ENCODE measurements around the gene RNF113A.
"Not testable (repeated sequence)": the region's sequence is repeated elsewhere in the genome, so short reads cannot be mapped to it uniquely, and the experiment has no call there.

Gene RNF113A

DNA sequence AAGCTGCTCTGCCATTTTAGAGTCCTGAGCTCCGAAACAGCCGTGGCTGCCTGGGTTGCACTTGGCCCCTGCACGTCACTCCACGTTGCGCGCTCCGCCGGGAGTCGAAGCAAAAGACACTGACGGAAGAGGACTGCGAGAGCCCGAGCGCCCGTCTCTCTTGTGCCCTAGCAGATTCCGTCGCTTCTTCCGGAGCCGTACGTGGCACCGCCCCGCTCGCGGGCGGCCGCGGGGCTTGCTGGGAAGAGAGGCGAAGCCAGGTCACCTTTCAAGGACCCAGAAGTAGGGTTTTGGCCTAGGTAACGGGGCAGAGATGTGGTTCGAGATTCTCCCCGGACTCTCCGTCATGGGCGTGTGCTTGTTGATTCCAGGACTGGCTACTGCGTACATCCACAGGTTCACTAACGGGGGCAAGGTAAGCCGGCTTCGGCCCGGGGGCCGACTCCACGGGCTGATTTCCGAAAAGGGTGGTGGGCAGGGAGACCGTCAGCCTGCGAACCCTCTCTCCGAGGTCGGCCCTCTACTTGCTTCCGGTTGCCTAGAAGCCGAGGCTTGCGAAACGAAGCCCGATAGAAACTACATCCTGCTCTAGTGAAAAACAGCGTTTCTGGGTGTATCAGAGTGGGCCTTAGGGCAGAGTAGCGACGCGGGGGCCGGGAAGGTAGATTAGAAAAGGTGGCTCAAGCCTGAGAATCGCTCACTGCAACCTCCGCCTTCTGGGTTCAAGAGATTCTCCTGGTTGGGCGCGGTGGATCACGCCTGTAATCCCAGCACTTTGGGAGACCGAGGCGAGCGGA is at the start of gene RNF113A, which contains the start of gene NDUFA1:
Gene RNF113A, minus strand, starts transcription at position 135 of the 797 bp plus-strand sequence. Its CDS starts 120 bp downstream, at position 15.
Gene NDUFA1, plus strand, starts transcription at position 234 of the 797 bp plus-strand sequence. Its CDS starts 80 bp downstream, at position 314.
- DNase-seq: peak in 55 of 56 donors; percentile 37 to 89 (median 71)

DNA sequence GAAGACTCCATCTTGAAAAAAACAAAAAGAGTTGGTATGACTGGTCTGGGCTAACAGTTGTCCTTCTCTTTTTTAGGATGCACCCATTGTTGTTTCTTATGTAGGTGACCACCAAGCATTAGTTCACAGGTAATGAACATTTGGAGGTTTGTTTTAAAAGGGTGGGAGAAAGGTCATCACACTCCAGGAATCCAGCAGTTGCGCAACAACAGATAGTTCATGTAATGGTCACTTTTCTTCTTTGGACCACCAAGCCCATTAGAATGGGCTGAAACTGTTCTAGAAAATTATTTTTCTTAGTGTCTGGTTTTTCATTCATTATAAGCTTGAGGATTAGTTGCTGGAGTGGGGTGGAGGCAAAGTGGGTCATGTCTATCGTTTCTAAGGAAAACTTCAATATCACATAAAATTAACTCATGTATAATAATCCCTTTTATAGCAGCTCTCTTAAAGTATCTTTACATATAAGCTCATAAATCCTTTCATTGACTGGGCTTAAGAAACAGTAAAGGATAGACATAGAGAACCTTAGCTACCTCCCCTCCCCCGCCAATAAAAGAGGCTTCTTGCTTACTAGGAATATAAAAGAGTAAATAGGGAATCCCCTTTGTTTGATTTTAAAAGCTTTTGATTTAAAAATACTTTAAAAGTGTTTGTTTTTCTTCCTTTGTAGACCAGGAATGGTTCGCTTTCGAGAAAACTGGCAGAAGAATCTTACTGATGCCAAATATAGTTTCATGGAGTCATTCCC is 48.5 kb upstream of the RNF113A start:
- no peak for DNase-seq

DNA sequence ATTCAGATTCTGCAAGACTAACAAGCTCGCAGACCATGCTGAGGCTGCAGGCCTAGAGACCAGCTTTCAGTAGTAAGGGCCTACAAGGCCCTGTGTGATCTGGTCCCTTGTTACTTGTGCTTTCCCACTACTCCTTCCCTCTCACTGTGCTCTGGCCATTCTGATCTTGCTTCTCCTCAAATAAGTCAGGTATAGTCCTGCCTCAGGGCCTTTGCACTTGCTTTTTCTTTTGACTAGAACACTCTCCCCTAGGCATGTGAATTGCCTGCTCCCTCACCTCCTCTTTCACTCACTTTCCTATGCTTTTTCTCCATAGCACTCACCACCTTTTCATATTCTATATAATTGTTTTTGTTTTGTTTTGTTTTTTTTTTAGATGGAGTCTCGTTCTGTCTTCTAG is 46.3 kb upstream of the RNF113A start:
- DNase-seq: no peak

DNA sequence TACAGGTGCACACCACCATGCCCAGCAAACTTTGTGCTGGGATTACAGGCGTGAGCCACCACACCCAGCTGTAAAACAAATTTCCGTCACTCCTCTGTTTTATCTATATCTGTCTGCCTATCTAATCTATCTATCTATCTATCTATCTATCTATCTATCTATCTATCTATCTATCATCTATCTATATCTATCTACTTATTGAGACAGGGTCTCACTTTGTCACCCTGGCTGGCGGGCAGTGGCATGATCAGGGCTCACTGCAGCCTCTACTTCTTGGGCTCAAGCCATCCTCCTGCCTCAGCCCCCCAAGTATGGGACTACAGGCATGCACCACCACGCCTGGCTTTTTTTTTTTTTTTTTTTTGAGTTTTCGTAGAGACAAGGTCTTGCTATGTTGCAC is 44.8 kb upstream of the RNF113A start:
- no peak for DNase-seq

DNA sequence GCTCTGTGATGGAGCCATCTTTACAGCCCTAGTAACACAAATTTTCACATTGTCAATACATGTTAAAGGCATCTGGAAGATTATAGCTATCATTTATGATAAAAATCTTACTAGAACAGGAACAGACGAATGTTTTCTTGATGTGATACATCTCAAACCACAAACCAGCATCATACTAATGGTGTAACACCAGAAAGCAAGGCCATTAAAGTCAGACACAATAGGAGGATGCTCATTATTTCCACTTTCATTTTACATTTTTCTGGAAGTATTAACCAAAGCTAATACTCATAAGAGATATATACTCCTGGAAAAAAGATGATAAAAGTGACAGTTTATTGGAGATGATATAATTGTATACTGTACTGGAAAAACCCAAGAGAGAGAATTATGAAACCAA is 29.4 kb upstream of the RNF113A start:
- DNase-seq: no peak

DNA sequence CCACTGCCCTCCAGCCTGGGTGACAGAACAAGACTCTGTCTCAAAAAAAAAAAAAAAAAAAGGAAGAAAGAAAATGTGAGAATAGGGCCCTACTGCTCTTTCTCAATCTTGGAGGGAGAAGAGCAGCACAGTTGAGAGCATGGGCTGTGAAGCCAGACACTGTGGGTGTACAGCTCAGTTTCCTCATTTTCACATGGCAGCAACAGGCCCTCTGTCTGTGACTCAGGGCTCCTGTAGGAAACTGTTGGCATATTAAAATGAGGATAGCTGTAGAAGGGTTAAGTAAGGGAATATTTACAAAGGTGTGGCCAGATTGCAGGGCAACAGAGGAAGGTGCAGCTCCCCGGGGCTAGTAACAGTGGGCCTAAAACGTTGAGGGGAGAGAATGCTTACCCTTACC is 27.6 kb upstream of the RNF113A start:
- peak in 2 of 56 donors; percentile 0 to 4 for DNase-seq

DNA sequence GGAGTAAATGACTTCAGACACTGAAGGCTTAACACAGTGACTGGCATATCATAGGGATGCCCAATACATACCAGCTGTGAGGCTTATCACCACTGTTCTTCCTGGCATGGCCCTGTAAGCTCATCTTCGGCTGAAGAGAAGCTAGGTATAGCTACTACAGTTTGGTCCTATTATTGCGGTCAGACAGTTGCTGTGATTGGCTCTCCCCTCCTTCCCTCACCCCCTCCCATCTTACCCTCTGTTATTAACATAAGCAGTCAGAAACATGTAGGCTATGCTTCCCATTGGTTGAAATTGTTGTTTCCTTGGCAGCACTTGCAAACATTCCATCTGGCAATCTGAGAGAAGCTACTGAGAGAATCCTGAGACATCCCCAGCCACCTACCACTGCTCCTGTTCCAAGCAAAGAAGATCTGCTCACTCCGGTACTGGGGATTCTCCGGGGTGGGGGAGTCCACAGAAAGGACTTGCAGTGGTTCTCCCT is 24.4 kb upstream of the RNF113A start, which contains the start of gene AKAP14:
Gene AKAP14, plus strand, starts transcription at position 51 of the 484 bp plus-strand sequence. CDS start 7,331 bp downstream, outside the sequence.
- DNase-seq: no peak

DNA sequence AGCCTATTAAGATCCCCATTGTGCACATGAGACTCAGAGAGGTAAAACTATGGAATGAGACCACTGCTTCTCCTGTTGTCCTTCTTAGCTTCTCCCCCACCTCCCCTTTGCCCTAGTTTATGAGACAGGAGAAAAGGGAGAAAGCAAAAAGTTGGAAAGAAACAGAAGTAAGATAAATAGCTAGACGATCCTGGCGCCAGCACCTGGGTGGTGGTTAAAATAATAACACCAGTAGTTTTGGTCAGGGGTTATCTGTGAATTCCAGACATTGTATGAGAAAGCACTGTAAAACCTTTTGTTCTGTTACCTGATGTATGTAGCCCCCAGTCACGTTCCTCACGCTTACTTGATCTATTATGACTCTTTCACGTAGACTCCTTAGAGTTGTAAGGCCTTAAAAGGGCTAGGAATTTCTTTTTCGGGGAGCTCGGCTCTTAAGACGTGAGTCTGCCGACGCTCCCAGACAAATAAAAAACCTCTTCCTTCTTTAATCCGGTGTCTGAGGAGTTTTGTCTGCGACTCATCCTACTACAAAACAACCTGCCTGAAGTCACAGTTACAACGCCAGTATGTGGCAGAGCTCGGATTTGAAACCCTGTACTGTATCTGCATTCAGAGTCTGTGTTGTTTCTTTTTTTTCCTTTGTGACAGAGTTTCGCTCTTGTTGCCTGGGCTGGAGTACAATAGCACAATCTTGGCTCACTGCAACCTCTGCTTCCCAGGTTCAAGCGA is 20.6 kb upstream of the RNF113A start:
- not testable (repeated sequence) for DNase-seq

DNA sequence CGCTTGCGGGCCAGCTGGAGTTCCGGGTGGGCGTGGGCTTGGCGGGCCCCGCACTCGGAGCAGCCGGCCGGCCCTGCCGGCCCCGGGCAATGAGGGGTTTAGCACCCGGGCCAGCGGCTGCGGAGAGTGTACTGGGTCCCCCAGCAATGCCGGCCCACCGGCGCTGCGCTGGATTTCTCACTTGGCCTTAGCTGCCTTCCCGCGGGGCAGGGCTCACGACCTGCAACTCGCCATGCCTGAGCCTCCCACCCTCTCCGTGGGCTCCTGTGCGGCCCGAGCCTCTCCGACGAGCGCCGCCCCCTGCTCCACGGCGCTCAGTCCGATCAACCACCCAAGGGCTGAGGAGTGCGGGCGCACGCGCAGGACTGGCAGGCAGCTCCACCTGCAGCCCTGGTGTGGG is 19.1 kb upstream of the RNF113A start:
- not testable (repeated sequence) for DNase-seq

DNA sequence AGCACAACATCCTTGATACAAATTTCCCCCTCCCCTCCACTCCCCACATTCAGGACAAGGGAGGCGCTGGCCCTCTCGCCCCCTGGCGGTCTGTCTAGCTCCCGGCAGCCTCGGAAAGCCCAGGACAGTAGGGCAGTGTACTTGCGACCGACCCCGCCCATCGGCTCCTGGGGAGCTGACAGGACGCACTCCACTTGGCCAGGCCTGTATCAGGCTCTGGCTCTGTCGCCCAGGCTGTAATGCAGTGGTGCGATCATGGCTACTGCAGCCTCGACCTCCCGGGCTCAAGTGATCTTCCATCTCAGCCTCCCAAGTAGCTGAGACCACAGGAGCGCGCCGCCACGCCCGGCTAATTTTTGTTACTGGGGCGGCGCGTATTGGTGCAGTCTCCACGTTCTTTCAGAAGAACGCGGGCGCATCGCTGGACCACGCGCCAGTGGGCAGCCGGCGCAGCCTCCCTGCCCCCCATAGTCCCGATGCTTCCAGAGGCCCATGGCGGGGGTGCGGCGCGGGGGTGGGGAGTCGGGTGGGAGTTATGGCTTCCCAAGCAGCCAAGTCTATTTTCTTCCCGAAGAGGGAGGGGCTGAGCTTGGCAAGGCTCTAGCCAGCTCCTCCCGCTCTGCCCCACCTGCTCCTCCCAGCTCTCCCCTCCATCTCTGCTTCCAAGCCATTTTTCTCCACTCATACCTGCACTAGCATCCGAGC is 16.3 kb upstream of the RNF113A start:
- peak in 21 of 56 donors; percentile 0 to 51 (median 2) for DNase-seq

DNA sequence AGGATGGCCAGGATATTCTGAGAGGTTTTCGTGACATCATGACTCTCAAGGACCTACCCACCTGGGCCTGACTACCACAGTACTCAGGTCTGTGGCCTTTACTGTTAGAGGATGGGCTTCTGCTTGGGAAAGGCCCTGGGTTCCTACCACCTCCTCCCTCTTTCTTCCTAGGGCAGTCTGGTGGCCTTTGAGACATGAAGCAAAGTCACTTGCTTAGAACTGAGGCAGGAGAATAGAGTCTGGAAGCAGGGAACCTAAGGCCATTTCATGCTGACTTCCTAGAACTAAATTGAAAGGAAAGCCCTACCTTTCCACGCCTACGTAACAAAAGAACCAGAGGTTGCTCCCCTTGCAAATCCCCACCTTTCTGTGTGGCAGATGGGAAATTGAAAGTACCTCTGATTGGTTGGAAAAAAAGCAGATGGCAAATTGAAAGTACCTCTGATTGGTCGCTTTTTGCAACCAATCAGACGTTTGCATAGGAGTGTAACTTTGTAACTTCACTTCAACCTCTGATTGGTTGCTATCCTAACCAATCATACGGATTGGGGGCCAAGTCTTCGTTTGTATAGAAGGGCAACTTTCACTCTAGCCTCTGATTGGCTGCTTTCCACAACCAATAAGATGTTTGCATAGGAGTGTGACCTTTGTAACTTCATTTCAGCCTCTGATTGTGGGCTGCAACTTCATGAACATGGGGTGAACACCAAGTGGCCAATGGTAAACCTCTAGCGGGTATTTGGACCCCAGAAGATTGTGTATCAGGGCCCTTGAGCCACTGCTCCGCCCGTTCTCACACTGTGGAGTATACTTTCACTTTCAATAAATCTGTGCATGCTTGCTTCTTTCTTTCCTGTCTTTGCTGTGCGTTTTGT is 14.3 kb upstream of the RNF113A start:
- DNase-seq: peak in 1 of 56 donors; percentile 0

DNA sequence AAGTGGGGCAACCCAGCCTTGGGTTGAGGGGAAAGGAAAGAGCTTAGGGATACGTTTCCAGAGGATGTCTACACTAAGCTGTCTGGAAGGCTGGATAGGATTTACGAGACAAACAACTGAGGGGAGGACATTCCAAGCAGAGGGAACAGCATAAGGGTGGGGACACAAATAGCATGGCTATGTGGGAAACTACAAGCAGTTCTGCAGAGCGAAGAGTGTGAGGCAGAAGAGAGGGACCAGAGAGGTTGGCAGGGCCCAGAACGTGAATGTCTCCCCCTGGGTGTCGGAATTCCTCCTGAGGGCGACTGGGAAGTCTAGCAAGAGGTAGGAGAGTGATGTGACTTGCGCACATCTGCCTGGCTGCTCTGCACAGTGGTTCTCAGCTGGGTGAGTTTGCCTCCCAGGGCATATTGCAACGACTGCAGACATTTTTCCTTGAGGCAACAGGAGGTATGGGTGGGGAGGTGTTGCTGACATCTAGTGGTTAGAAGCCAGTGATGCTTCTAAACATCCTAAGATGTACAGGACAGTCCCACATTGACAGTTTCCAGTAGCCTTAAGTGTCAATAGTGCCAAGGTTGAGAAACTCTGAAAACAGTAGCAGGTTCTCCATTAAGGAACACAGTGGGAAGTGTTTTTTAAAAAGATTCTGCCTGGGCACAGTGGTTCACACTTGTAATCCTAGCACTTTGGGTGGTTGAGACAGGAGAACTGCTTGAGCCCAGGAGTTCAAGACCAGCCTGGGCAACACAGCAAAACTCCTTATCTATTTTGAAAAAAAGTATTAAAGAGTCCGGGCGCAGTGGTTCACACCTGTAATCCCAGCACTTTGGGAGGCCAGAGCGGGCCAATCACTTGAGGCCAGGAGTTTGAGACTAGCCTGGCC is 9.3 kb upstream of the RNF113A start:
- DNase-seq: peak in 4 of 56 donors; percentile 1 to 12 (median 4)

DNA sequence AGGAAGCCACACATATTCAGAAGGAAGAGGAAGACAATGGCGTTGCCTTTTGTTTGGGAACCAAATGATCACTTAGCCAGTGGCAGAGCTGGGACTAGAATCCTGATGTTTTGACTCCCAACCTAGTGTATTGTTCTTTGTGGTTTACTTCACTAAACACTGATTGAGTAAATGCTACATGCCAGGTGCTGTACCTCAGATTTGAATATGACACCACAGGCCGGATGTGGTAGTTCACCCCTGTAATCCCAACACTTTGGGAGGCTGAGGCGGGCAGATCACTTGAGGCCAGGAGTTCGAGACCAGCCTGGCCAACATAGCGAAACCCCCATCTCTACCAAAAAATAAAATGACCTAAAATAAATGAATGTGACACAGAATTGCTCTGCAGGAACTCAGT is 8.5 kb upstream of the RNF113A start:
- DNase-seq: no peak

DNA sequence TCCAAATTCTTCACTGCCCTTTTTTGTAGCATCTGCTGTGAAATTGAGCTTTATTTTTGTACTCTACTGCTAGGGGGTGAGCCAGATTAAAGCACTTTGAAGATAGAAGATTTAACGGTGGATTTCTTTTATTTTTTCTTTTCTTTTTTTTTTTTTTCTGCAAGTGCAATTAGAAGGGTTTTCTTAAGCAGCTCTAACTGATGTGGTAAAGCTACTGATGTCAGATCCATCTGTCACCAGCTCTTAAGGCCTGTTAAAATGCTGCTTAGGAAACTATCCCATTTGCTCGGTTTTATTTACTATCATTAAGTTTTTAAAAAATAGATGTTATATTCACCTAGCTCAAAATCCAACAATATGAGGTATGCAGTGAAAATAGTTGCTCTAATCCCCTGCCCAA is 7.2 kb upstream of the RNF113A start:
- no peak for DNase-seq

DNA sequence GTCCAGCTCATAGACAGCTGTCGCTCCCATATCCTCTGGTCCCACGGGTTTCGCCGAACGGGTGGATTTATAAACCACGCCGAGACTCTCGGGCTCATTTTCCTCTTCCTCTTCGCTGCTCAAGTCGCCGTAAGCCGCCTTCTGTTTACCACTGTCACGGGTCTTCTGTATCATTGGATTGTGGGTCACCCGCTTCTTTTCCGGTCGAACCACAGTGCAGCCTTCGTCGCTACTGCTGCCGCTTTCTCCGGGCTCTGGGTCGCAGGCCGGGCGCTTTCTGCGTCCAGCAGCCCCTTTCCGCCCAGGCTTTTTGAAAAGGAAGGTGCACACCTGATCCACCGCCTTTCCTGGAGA is 311 bp downstream of the RNF113A start:
- peak in 11 of 56 donors; percentile 1 to 73 (median 40) for DNase-seq

DNA sequence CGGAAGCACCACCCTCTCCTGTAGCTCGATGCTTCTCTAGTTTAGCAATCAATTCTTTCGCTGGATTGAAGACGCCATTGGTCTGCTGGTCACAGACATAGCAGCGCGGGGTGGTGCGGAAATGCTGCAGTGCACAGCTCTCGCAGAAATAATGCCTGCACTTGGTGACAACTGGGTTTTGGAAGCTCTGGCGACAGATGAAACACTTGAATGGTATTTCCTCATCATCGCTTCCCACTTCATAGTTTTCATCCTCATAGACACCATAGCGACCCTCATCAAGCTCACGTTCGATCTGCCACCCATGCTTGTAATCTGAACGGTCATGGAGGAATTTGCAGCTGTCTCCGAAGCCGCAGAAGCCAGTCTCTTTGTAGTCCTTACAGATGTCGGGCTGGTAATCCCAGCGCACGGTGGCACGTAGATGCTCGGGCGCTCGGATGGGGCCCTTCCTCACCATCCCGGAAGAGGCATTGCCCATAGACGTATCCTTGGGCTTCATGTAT is 854 bp downstream of the RNF113A start:
- DNase-seq: peak in 23 of 56 donors; percentile 0 to 53 (median 15)

DNA sequence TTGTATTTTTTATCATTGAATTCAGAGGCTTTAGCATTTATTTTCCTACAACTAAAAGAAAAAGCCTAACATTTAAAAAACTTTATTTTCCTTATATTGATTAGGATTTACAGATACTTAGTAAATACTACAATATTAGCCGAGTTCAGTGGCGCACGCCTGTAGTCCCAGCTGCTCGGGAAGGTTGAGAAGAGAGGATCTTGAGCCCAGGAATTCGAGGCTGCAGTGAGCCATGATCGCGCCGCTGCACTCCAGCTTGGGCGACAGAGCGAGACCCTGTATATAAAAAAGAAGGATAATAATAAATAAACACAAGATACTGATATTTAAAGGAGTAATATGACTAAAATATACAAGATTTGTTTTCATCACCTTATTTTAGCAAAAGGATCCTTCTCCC is 18.1 kb downstream of the RNF113A start:
- peak in 10 of 56 donors; percentile 0 to 7 (median 1) for DNase-seq

Data from nucleus accumbens (tissue), 56 donors.